Amygdala (tissue), 56 donors: Measurements from ENCODE around the gene CAMK2N2.
"Not testable (repeated sequence)": the region's sequence is repeated elsewhere in the genome, so short reads cannot be mapped to it uniquely, and the experiment has no call there.

Source experiments
- DNase-seq, 56 donors: peaks; one replicate each; lab custom pipeline; 2025; lab: John Stamatoyannopoulos, UW

CAMK2N2 gene

GRCh38 chr3:184275961-184276910 lies 14.9 kb upstream of the CAMK2N2 start, which contains the start of gene ECE2:
TSS of gene ECE2 (plus strand) at chr3:184276022. CDS start at chr3:184276154, 132 bp downstream.
- DNase-seq = peak in 3 of 56 donors; percentile 13 to 51 (median 22)

DNA sequence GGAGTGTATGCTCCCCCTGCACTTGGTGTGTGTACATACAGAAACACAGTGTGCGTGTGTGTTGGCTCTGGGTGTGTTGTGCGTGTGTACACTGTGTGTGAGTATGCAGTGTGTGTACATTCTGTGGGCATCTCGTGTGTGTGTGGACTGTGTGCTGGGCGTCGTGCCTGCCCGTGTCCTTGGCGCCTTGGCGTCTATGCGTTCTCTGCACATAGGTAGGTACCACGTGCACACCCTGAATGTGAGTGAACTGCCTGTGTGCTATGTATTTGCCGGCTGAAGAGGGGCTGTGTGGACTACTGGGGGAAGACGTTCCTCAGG lies 14.0 kb upstream of the CAMK2N2 start:
- DNase-seq = no peak

GRCh38 chr3:184272269-184272668 lies 10.9 kb upstream of the CAMK2N2 start:
- no peak for DNase-seq

DNA sequence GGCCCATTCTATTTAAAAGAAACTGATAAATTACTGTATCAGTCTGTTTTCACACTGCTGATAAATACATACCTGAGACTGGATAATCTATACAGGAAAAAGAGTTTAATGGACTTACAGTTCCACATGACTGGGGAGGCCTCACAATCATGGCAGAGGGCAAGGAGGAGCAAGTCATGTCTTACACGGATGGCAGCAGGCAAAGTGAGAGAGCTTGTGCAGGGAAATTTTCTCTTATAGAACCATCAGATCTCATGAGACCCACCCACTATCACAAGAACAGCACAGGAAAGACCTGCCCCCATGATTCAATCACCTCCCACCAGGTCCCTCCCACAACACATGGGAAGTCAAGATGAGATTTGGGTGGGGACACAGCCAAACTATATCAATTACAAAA lies 5.9 kb upstream of the CAMK2N2 start:
- not testable (repeated sequence) for DNase-seq

GRCh38 chr3:184262764-184263179 lies 1.4 kb upstream of the CAMK2N2 start:
- no peak for DNase-seq

GRCh38 chr3:184261854-184262763 lies 756 bp upstream of the CAMK2N2 start:
- DNase-seq = no peak

GRCh38 chr3:184260724-184261269 lies 556 bp downstream of the CAMK2N2 start:
- peak in 1 of 56 donors; percentile 26 for DNase-seq

DNA sequence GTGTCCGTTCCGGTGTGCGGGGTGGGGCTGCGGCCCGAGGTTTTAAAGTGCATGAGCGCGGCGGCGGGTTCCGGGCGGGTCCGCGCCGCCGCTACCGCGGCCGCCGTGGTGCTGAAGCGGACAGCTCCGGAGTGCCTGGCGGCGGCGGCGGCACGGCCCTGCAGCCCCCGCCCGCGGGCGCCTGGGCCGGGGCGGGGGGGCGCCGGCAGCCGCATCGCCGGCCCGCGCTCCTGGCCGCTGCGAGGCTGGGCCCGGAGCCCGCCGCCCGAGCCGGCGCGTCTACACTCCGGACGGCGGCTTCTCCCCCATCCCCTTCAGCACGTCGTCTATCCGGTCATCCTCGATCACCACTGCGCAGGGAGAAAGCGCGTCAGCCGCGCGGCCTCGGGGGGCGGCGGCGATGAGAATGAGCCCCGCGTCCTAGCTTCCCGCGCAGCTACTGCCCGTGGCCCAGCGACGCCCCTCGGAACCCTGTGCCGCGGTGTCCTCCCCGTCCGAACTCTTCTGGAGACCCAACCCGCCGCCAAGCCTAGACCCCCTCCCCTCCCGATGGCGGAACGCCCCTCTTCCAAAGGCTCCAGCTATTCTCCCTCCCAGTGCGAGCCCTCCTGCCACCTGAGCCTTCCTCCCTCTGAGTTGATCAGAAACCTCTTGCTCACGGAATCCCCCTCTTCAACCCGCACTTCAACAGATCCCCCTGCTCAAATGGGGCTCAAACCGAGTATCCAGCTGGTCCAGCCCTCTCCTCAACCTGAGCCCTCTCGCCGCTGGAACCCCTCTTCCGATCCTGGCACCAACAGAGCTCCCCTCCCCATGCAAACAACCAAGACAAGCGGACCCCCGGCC lies 1.3 kb downstream of the CAMK2N2 start:
- peak in 10 of 56 donors; percentile 14 to 56 (median 22) for DNase-seq

DNA sequence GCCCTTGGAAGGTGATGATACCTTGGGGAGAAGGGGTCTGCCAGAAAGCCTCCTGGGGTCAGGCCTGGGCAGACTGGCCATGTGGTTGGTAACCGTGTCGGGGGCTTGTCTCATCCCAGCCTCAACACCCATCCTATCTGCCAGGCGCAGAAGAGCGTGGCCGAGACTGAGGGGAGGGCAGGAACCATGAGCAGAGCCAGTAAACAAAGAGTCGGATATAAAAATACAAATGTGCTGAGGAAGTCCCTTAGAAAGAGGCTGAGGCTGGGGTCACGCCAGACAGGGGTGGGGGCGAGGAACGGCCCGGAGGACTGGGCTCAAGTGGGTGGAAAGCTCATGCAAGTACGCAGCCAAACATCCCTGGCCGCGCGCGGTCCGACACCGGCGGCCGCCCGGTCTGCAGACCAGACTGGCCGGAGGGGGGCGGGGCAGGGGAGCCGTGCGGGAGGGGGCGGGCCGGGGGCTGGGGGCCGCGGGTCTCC lies 1.9 kb downstream of the CAMK2N2 start:
- DNase-seq = peak in 1 of 56 donors; percentile 21

GRCh38 chr3:184258926-184259325 lies 2.4 kb downstream of the CAMK2N2 start:
- DNase-seq = no peak

DNA sequence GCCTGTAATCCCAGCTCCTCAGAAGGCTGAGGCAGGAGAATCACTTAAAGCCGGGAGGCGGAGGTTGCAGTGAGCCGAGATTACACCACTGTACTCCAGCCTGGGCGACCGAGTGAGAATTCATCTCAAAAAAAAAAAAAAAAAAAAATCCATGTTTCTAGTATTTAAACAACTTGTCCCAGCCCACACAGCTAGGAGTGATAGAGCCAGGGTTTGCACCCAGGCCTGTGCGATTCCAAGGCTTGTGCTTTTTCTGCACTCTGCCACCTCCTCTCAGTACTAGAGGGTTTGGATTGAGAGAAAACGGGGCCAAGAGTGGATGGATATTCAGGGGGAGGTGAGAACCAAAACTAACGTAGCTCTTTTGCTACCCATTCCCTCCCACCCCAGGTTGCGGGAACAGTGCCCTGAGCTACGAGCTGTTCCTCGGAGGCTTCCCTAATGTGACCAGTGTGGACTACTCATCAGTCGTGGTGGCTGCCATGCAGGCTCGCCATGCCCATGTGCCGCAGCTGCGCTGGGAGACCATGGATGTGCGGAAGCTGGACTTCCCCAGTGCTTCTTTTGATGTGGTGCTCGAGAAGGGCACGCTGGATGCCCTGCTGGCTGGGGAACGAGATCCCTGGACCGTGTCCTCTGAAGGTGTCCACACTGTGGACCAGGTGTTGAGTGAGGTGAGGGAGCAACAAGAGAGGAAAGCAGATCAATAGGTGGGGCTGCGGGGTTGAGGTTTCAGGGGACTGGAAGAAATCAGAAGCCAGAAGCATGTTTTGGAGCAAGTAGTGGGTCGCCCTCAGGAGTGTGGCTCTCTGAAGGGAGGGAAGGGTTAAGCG lies 4.1 kb downstream of the CAMK2N2 start:
- no peak for DNase-seq

DNA sequence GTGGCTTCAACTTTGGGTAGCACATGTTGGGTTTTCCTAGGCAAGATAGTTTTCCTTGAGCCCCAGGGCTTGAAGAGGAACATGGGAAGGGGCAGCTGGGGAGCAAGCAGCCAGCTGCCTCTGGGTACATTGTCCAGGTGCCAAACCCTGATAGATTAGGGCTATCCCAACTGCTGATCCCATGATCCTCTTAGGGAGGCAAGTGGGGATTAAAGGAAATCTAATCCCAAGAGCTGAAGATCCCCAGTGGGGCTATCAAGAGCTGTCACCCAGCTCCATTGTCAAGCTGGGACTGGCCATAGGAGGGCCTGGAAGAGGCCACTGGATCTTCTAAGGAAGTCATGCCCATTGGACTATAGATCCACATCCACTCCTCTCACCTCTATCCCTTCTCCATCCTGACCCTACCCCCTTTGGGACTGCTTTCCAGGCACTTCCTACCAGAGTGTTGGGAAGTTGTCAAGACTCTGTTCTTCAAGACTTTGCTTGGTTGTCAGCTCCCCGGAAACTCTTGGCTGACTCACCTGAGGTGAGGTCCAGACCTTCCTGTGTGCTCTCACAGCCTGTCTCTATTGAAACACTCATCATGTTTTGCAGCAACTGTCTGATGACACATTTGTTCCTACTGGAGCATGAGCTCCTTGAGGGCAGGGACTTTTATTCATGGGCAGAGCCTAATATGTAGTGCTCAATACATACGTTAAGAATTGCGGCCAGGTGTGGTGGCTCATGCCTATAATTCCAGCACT lies 5.9 kb downstream of the CAMK2N2 start:
- DNase-seq = no peak

- DNase-seq = peak in 49 of 56 donors; percentile 12 to 88 (median 51)
Measured at GRCh38 chr3:184250167-184250828, 11.1 kb downstream of the CAMK2N2 start.

DNA sequence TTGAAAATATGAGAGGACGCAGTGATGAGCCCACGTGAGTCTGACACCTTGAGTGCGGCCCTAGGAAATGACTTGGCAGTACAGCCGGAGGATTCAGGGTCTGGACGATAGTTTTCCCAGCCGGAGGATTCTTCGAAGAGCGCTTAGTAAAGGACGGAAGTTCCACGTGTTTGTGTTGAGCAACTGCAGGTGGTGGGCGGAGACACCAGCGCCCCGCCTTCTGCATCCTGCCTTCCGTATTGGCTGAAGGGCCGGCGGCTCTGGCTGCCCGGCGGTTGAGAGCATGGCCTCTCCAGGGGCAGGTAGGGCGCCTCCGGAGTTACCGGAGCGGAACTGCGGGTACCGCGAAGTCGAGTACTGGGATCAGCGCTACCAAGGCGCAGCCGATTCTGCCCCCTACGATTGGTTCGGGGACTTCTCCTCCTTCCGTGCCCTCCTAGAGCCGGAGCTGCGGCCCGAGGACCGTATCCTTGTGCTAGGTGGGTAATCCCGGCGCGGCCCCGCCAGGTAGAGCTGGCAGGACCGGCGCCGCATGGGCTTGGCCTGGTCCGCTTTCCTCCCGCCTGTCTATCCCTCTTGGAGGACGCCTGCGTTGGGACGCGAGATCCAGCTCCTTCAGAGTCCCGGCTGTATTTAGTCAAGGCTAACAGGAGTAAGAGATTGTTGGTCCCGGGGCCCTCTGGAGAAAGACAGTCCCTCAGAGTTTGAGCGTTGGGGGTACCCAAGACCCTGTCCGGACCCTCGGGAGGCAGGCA lies 11.8 kb downstream of the CAMK2N2 start, which contains the start of gene EEF1AKMT4:
Gene EEF1AKMT4, plus strand, starts transcription at position 261 of the 755 bp plus-strand sequence. Its CDS starts 23 bp downstream, at position 284.
- peak; percentile 28 to 95 (median 86) for DNase-seq

- DNase-seq = peak in 52 of 56 donors; percentile 24 to 84 (median 65)
Measured at GRCh38 chr3:184248454-184249411, 12.6 kb downstream of the CAMK2N2 start, which contains the start of gene ALG3. TSS of gene ALG3 (minus strand) at chr3:184248962. CDS start at chr3:184248940, 22 bp downstream.
